T-helper 1 cell treated with Interleukin-12 subunit alpha and Interleukin-12 subunit beta and Interleukin-4 antibody, amounts not matched to agents 30 μg/mL and 1 μg/mL, for 36 hours (primary cell): ENCODE results near the gene BAIAP3.
A peak's percentile ranks its signal among the peaks of the same experiment; 100 is the strongest.
"Not testable (repeated sequence)": the region's sequence is repeated elsewhere in the genome, so short reads cannot be mapped to it uniquely, and the experiment has no call there.

ENCODE experiments used
- H3K27ac Mint-ChIP-seq: one replicate; pipeline ENCODE4 v1.8.0; 2021; ENCODE audit warnings: mild to moderate bottlenecking, mixed read lengths
- H3K27me3 Mint-ChIP-seq: one replicate; pipeline ENCODE4 v1.8.0; 2021; ENCODE audit warnings: low read depth, mixed read lengths
- H3K36me3 Mint-ChIP-seq: one replicate; pipeline ENCODE4 v1.8.0; 2021; ENCODE audit warnings: low read depth, mixed read lengths
- H3K4me1 Mint-ChIP-seq: one replicate; pipeline ENCODE4 v1.8.0; 2021; ENCODE audit warnings: low read depth, mixed read lengths
- H3K4me3 Mint-ChIP-seq: one replicate; pipeline ENCODE4 v1.8.0; 2021; ENCODE audit warnings: mild to moderate bottlenecking, moderate library complexity, mixed read lengths
- H3K9me3 Mint-ChIP-seq: one replicate; pipeline ENCODE4 v1.8.0; 2021; ENCODE audit warnings: mixed read lengths

BAIAP3 gene, protein sequence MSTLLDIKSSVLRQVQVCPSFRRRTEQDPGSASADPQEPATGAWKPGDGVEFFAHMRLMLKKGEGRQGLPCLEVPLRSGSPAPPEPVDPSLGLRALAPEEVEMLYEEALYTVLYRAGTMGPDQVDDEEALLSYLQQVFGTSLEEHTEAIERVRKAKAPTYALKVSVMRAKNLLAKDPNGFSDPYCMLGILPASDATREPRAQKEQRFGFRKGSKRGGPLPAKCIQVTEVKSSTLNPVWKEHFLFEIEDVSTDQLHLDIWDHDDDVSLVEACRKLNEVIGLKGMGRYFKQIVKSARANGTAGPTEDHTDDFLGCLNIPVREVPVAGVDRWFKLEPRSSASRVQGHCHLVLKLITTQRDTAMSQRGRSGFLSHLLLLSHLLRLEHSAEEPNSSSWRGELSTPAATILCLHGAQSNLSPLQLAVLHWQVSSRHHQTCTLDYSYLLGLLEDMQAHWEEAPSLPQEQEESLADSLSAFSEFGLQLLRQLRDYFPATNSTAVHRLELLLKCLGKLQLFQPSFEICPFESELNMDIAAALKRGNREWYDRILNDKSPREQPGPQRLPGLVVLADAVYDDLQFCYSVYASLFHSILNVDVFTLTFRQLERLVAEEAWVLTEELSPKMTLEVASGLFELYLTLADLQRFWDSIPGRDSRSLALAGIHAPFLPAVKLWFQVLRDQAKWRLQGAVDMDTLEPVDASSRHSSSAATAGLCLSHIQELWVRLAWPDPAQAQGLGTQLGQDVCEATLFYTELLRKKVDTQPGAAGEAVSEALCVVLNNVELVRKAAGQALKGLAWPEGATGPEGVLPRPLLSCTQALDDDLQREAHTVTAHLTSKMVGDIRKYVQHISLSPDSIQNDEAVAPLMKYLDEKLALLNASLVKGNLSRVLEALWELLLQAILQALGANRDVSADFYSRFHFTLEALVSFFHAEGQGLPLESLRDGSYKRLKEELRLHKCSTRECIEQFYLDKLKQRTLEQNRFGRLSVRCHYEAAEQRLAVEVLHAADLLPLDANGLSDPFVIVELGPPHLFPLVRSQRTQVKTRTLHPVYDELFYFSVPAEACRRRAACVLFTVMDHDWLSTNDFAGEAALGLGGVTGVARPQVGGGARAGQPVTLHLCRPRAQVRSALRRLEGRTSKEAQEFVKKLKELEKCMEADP

DNA sequence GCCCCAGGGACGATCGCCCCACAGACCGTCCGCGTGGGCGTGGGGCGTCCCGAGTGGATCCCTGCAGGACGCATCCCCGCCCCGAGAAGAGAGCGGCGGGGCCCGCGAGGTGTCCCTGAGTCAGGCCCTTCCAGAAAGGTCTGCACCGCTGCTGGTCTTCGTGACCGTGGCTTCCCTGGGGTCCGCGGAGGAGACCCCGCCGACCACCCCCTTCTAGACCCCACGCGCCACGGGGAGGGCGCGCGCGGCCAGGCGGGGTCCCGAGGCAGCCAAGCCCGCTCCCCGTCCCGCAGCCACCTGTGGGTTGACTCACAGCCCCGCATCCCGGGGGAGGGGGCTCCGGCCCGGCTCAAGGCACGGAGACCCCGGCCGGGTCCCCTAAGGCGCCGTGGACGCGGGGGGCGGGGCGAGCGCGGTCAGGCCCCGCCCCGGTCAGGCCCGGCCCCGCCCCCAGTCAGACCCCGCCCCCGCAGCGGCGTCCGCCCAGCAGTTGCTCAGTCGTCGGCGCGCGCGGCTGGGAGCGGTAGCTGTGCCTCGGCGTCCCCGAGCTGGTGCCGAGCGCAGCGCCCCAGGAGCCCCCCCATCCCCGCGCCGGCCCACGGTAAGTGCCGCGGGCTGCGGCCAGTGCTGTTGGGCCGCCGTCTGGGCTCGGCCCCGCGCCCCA lies at the start of gene BAIAP3:
Gene BAIAP3 (plus strand): TSS at position 497 of the 664 bp plus-strand sequence. CDS start 4,905 bp downstream, outside the sequence.
- Mint-ChIP-seq H3K9me3 (no peaks in the 10 kb centered on the region), H3K4me3 (peak within 1 kb of the TSS; percentile 55), H3K4me1 (peaks cover 9% of the 10 kb centered on the region), H3K27me3 (peaks cover 34% of the 10 kb centered on the region), H3K36me3 (no peaks in the 10 kb centered on the region), H3K27ac (no peak within 1 kb of the TSS)

DNA sequence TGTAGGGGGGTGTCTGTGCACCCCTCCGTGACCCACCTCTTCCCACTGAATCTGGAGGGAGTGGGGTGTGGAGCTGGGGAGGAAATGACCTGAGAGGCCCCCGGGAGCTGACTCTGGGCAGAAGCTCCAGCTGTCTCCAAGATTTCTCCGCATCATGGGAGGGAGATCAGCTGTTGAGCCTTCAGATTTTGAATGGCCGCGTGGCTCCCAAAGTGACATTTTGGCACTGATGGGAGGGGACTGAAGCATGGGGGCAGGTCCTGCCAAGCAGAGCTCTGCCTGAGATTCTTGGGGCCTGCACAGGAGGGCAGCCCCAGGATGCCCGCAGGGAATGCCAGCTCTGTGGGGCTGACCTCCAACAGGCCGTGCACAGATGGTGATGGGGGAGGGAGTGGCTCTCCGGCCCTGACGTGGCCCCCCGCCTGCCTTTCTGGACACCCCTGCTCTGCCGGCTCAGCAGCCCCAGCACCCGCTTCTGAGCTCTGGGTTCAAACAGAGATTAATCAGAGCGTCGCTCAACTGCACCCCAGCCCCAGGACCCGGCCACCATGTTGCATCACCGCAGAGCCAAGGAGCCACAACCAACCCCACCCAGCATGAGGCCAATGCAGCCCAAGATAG lies 49.3 kb upstream of the BAIAP3 start:
- peaks cover 4% of the 10 kb centered on the region for H3K27me3 Mint-ChIP-seq
- H3K4me1 Mint-ChIP-seq: no peaks in the 10 kb centered on the region
- no peak overlapping the region for H3K4me3 Mint-ChIP-seq

GRCh38 chr16:1285669-1286512 lies 47.6 kb upstream of the BAIAP3 start:
- H3K36me3 Mint-ChIP-seq: no peaks in the 10 kb centered on the region
- H3K27me3 Mint-ChIP-seq: peaks cover 9% of the 10 kb centered on the region
- H3K27ac Mint-ChIP-seq: no peak overlapping the region
- no peaks in the 10 kb centered on the region for H3K9me3 Mint-ChIP-seq
- no peaks in the 10 kb centered on the region for H3K4me1 Mint-ChIP-seq
- no peak overlapping the region for H3K4me3 Mint-ChIP-seq

More for the DNA sequence above, 49.3 kb upstream of the BAIAP3 start:
- Mint-ChIP-seq H3K36me3 (no peaks in the 10 kb centered on the region), H3K9me3 (no peaks in the 10 kb centered on the region), H3K27ac (no peak overlapping the region)

GRCh38 chr16:1286513-1287094 lies 46.8 kb upstream of the BAIAP3 start:
- H3K4me1 Mint-ChIP-seq: no peaks in the 10 kb centered on the region
- H3K4me3 Mint-ChIP-seq: no peak overlapping the region
- peaks cover 16% of the 10 kb centered on the region for H3K27me3 Mint-ChIP-seq
- H3K36me3 Mint-ChIP-seq: no peaks in the 10 kb centered on the region
- H3K9me3 Mint-ChIP-seq: no peaks in the 10 kb centered on the region
- H3K27ac Mint-ChIP-seq: no peak overlapping the region

- Mint-ChIP-seq H3K9me3 (no peaks in the 10 kb centered on the region), H3K36me3 (no peaks in the 10 kb centered on the region), H3K4me3 (no peak overlapping the region), H3K27ac (no peak overlapping the region), H3K4me1 (no peaks in the 10 kb centered on the region), H3K27me3 (peaks cover 20% of the 10 kb centered on the region)
These were observed 45.3 kb upstream of the BAIAP3 start for GRCh38 chr16:1287982-1288670.

- H3K27me3 Mint-ChIP-seq: peaks cover 23% of the 10 kb centered on the region
- no peaks in the 10 kb centered on the region for H3K9me3 Mint-ChIP-seq
- no peak overlapping the region for H3K27ac Mint-ChIP-seq
- H3K4me3 Mint-ChIP-seq: no peak overlapping the region
- H3K4me1 Mint-ChIP-seq: no peaks in the 10 kb centered on the region
- no peaks in the 10 kb centered on the region for H3K36me3 Mint-ChIP-seq
These were observed 44.5 kb upstream of the BAIAP3 start for GRCh38 chr16:1288813-1289476.

- Mint-ChIP-seq H3K4me3 (no peak overlapping the region), H3K27me3 (peaks cover 23% of the 10 kb centered on the region), H3K27ac (no peak overlapping the region), H3K36me3 (no peaks in the 10 kb centered on the region), H3K9me3 (no peaks in the 10 kb centered on the region), H3K4me1 (no peaks in the 10 kb centered on the region)
These were observed 44.0 kb upstream of the BAIAP3 start for GRCh38 chr16:1289477-1289866.

DNA sequence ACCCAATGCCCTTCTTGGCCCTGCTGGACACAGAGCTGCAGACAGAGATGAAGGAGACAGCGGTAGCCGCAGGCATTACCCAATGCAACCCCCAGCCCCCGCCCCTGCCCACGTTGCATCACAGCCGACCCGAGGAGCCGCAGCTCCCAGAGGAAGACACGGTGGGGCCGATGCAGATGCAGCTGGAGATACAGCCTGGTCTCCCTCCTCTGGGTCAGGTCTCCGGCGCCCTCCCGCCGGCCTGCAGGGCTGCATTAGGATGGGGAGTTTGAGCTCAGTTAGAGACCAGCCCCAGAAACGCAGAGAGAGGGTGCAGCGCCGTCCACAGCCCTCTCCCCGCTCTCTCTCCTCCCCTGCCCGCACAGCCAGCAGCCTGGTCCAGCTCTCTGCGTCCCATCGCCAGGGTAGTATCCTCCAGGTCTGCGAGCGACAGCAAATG lies 43.4 kb upstream of the BAIAP3 start:
- Mint-ChIP-seq H3K27me3 (peaks cover 23% of the 10 kb centered on the region), H3K27ac (no peak overlapping the region), H3K9me3 (no peaks in the 10 kb centered on the region), H3K36me3 (no peaks in the 10 kb centered on the region), H3K4me1 (no peaks in the 10 kb centered on the region), H3K4me3 (no peak overlapping the region)

GRCh38 chr16:1290860-1291575 lies 42.4 kb upstream of the BAIAP3 start:
- Mint-ChIP-seq H3K27me3 (peaks cover 23% of the 10 kb centered on the region), H3K27ac (no peak overlapping the region), H3K4me1 (no peaks in the 10 kb centered on the region), H3K9me3 (no peaks in the 10 kb centered on the region), H3K36me3 (no peaks in the 10 kb centered on the region), H3K4me3 (no peak overlapping the region)

DNA sequence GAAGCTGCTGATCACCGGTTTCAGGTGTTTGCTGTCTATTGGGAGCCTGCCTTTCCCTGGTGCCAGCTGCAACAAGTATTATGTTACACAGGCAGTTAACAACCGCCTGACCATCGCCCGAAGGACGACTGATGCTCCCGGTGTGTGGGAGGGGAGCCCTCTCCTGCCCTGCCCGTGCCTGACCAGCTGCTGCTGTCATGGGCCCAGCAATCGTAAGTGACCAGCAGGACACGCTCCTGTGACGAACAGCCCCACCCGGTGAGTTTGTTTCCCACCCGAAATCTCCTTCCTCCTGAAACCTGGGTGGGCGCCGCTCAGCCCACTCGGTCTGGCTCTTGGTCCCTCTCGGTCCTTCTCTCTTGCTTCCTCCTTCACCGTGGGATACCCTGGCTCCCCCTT lies 41.9 kb upstream of the BAIAP3 start:
- Mint-ChIP-seq H3K27ac (no peak overlapping the region), H3K4me1 (no peaks in the 10 kb centered on the region), H3K27me3 (peaks cover 23% of the 10 kb centered on the region), H3K9me3 (no peaks in the 10 kb centered on the region), H3K4me3 (no peak overlapping the region), H3K36me3 (no peaks in the 10 kb centered on the region)

GRCh38 chr16:1292208-1292607 lies 41.2 kb upstream of the BAIAP3 start:
- H3K27me3 Mint-ChIP-seq: peaks cover 28% of the 10 kb centered on the region
- H3K27ac Mint-ChIP-seq, H3K4me1 Mint-ChIP-seq, H3K4me3 Mint-ChIP-seq, H3K36me3 Mint-ChIP-seq, H3K9me3 Mint-ChIP-seq: not testable (repeated sequence)

- H3K27ac Mint-ChIP-seq, H3K4me1 Mint-ChIP-seq, H3K9me3 Mint-ChIP-seq, H3K4me3 Mint-ChIP-seq, H3K36me3 Mint-ChIP-seq: not testable (repeated sequence)
- peaks cover 25% of the 10 kb centered on the region for H3K27me3 Mint-ChIP-seq
These were observed 40.6 kb upstream of the BAIAP3 start for GRCh38 chr16:1292808-1293207.
